CD4-positive, alpha-beta T cell (primary cell): ENCODE data around the gene RPS6KA2. TPM values are rescaled to one million over a fixed set of nuclear protein-coding genes. Genes with fewer than 3 reads are reported as not detected.

Source experiments
- ATAC-seq: fragments of 200-7000 bp; cut with Tn5 transposase; one replicate; pipeline ENCODE4 v1.10.0; 2022; ENCODE audit warnings: mild to moderate bottlenecking; ENCODE audit not compliant: poor library complexity
- CTCF ChIA-PET: fragments of 350-600 bp; sonication (Branson Sonifier 250); formaldehyde crosslinking; loops from one replicate; lab custom pipeline; 2021; ENCODE audit warnings: antibody characterized with exemption, inconsistent platforms; lab: Charles Lee
- POLR2A ChIA-PET: fragments of 350-600 bp; sonication (Branson Sonifier 250); formaldehyde crosslinking; loops from one replicate; lab custom pipeline; 2021; ENCODE audit warnings: antibody characterized with exemption, inconsistent platforms; lab: Charles Lee
- DNase-seq, 14 experiments: peaks; one replicate each; pipeline ENCODE4 v3.0.0-alpha.2; 2013 to 2020; ENCODE audit warnings: mixed read lengths in 2 of 14
- H3K27ac ChIP-seq, 2 donors: one replicate each; pipeline versions ENCODE4 v1.5.1 to v1.7.0; 2013; ENCODE audit warnings: low read length in 2 of 2, low read depth in 1 of 2, mild to moderate bottlenecking in 1 of 2
- H3K27me3 ChIP-seq, 2 experiments: 1 replicate in 1 of 2; 2 replicates in 1 of 2; pipeline versions ENCODE4 v1.6.1 to v1.7.0; 2013; ENCODE audit warnings: low read length in 2 of 2, control low read depth in 1 of 2, mild to moderate bottlenecking in 1 of 2, moderate library complexity in 1 of 2; ENCODE audit not compliant: insufficient read depth in 2 of 2, control insufficient read depth in 1 of 2
- H3K36me3 ChIP-seq: one replicate; pipeline ENCODE4 v1.6.1; 2013; ENCODE audit warnings: low read length, control low read depth; ENCODE audit not compliant: insufficient read depth
- H3K4me1 ChIP-seq: one replicate; pipeline ENCODE4 v1.6.1; 2013; ENCODE audit warnings: low read length, control low read depth; ENCODE audit not compliant: insufficient read depth
- H3K4me3 ChIP-seq: one replicate; pipeline ENCODE4 v1.5.1; 2013; ENCODE audit warnings: mild to moderate bottlenecking, low read length, moderate library complexity
- H3K9me3 ChIP-seq, 2 experiments: 1 replicate in 1 of 2; 2 replicates in 1 of 2; pipeline versions ENCODE4 v1.6.1 to v1.7.0; 2013; ENCODE audit warnings: low read length in 2 of 2, mild to moderate bottlenecking in 2 of 2, control low read depth in 1 of 2, moderate library complexity in 1 of 2; ENCODE audit not compliant: control insufficient read depth in 1 of 2, insufficient read depth in 1 of 2
- H3K27ac Mint-ChIP-seq: one replicate; pipeline ENCODE4 v1.8.0; 2020; ENCODE audit warnings: mixed read lengths
- H3K27me3 Mint-ChIP-seq: one replicate; pipeline ENCODE4 v1.8.0; 2021; ENCODE audit warnings: mixed read lengths
- H3K36me3 Mint-ChIP-seq: one replicate; pipeline ENCODE4 v1.8.0; 2021; ENCODE audit warnings: low read depth, mixed read lengths
- H3K4me1 Mint-ChIP-seq: one replicate; pipeline ENCODE4 v1.8.0; 2021; ENCODE audit warnings: low read depth, mixed read lengths
- H3K4me3 Mint-ChIP-seq: one replicate; pipeline ENCODE4 v1.8.0; 2020; ENCODE audit warnings: mild to moderate bottlenecking, mixed read lengths
- H3K9me3 Mint-ChIP-seq: one replicate; pipeline ENCODE4 v1.8.0; 2020; ENCODE audit warnings: mixed read lengths
- CTCF ChIP-seq: fragments of 200-600 bp; IDR thresholded peaks from one replicate; pipeline ENCODE4 v1.8.0; 2022; ENCODE audit warnings: antibody characterized with exemption, mild to moderate bottlenecking
- intact Hi-C, 2 experiments: fragments of 100-400 bp; cut with DNase I in 1 of 2; cut with micrococcal nuclease in 1 of 2; formaldehyde crosslinking; loops; one replicate each; pipeline versions ENCODE4 v1.15.1 to v1.9.0; 2023 to 2025; cut with DNase I, micrococcal nuclease
- total RNA-seq, 174 experiments: library from RNA in 2 of 174; stranded (reverse) in 2 of 174; gene quantifications; one replicate each; pipeline ENCODE4 v1.2.3 and lab custom pipeline; 2021 to 2026

RPS6KA2 gene
- total RNA-seq, 2 experiments from 2014 or later: 5.6 to 6.2 TPM

GRCh38 chr6:166559211-166559610 lies 67.8 kb downstream of the RPS6KA2 start:
- Histone ChIP-seq H3K36me3 (no peaks in the 10 kb centered on the region), H3K4me1 (peaks cover 6% of the 10 kb centered on the region), H3K27ac (no peak overlapping the region), H3K4me3 (no peak overlapping the region), H3K27me3 (no peaks in the 10 kb centered on the region), H3K9me3 (peaks cover 10 to 11% of the 10 kb centered on the region in 2 experiments)
- Mint-ChIP-seq H3K4me1 (peaks cover 6% of the 10 kb centered on the region), H3K27ac (no peak overlapping the region), H3K4me3 (no peak overlapping the region), H3K27me3 (no peaks in the 10 kb centered on the region), H3K9me3 (no peaks in the 10 kb centered on the region), H3K36me3 (peaks cover 5% of the 10 kb centered on the region)
- no peak for ATAC-seq
- no peak for DNase-seq
- intact Hi-C loops: no loop called here
- CTCF ChIA-PET: no interaction called here
- no peak for TF ChIP-seq CTCF
- POLR2A ChIA-PET: no interaction called here

- no peak for ATAC-seq
- Histone ChIP-seq H3K4me1 (peaks cover 6% of the 10 kb centered on the region), H3K27me3 (no peaks in the 10 kb centered on the region), H3K36me3 (no peaks in the 10 kb centered on the region), H3K9me3 (peaks cover 10 to 11% of the 10 kb centered on the region in 2 experiments), H3K27ac (no peak overlapping the region), H3K4me3 (no peak overlapping the region)
- DNase-seq: no peak
- Mint-ChIP-seq H3K27ac (no peak overlapping the region), H3K4me3 (no peak overlapping the region), H3K36me3 (peaks cover 4% of the 10 kb centered on the region), H3K4me1 (peaks cover 6% of the 10 kb centered on the region), H3K27me3 (no peaks in the 10 kb centered on the region), H3K9me3 (no peaks in the 10 kb centered on the region)
- ChIA-PET POLR2A (no interaction called here), CTCF (no interaction called here)
- intact Hi-C loops: no loop called here
- TF ChIP-seq CTCF: no peak
Observed at GRCh38 chr6:166558156-166559005, 68.7 kb downstream of the RPS6KA2 start.

- DNase-seq (peak in 4 of 14 experiments; percentile 7 to 57 (median 30)), ATAC-seq (peak; percentile 34)
- intact Hi-C loops: no loop called here
- Histone ChIP-seq H3K9me3 (peaks cover 10 to 11% of the 10 kb centered on the region in 2 experiments), H3K4me1 (peaks cover 6% of the 10 kb centered on the region), H3K4me3 (no peak overlapping the region), H3K36me3 (no peaks in the 10 kb centered on the region), H3K27ac (no peak overlapping the region), H3K27me3 (no peaks in the 10 kb centered on the region)
- TF ChIP-seq CTCF: no peak
- Mint-ChIP-seq H3K4me1 (peaks cover 6% of the 10 kb centered on the region), H3K27ac (no peak overlapping the region), H3K27me3 (no peaks in the 10 kb centered on the region), H3K4me3 (no peak overlapping the region), H3K36me3 (peaks cover 4% of the 10 kb centered on the region), H3K9me3 (no peaks in the 10 kb centered on the region)
- POLR2A ChIA-PET: no interaction called here
- CTCF ChIA-PET: no interaction called here
Observed at GRCh38 chr6:166556863-166557322, 70.2 kb downstream of the RPS6KA2 start.
